Activated CD8-positive, alpha-beta T cell treated with anti-CD3 and anti-CD28 coated beads for 36 hours (primary cell): Measurements from ENCODE around the gene SELENOT. TPM values are rescaled to one million over a fixed set of nuclear protein-coding genes. Genes with fewer than 3 reads are reported as not detected.
A peak's percentile ranks its signal among the peaks of the same experiment; 100 is the strongest.

Experiments used
- ATAC-seq: fragments of 200-7000 bp; cut with Tn5 transposase; one replicate; pipeline ENCODE4 v1.10.0; 2021; ENCODE audit warnings: mild to moderate bottlenecking, moderate library complexity
- CTCF ChIA-PET: fragments of 350-600 bp; sonication (Branson Sonifier 250); formaldehyde crosslinking; loops from one replicate; lab custom pipeline; 2021; ENCODE audit warnings: antibody characterized with exemption; lab: Charles Lee
- POLR2A ChIA-PET: fragments of 350-600 bp; sonication (Branson Sonifier 250); formaldehyde crosslinking; loops from one replicate; lab custom pipeline; 2021; ENCODE audit warnings: antibody characterized with exemption; lab: Charles Lee
- DNase-seq: peaks from one replicate; pipeline ENCODE4 v3.0.0-alpha.2; 2020
- H3K27ac Mint-ChIP-seq: one replicate; pipeline ENCODE4 v1.8.0; 2021; ENCODE audit warnings: mild to moderate bottlenecking, mixed read lengths
- H3K27me3 Mint-ChIP-seq: one replicate; pipeline ENCODE4 v1.8.0; 2021; ENCODE audit warnings: mixed read lengths
- H3K36me3 Mint-ChIP-seq: one replicate; pipeline ENCODE4 v1.8.0; 2021; ENCODE audit warnings: low read depth, mixed read lengths
- H3K4me1 Mint-ChIP-seq: one replicate; pipeline ENCODE4 v1.8.0; 2021; ENCODE audit warnings: low read depth, mixed read lengths
- H3K4me3 Mint-ChIP-seq: one replicate; pipeline ENCODE4 v1.8.0; 2021; ENCODE audit warnings: mild to moderate bottlenecking, moderate library complexity, mixed read lengths
- H3K9me3 Mint-ChIP-seq: one replicate; pipeline ENCODE4 v1.8.0; 2021; ENCODE audit warnings: mixed read lengths
- intact Hi-C: fragments of 100-400 bp; cut with micrococcal nuclease; formaldehyde crosslinking; loops from one replicate; pipeline ENCODE4 v1.10.0; 2022
- total RNA-seq, 2 experiments: library from RNA; stranded (reverse); gene quantifications; one replicate each; pipeline ENCODE4 v1.2.3, GENCODE V29; 2021
- TF ChIP-seq, protein P1 (sequence below): fragments of 200-600 bp; IDR thresholded peaks from one replicate; pipeline ENCODE4 v1.8.0; 2022; ENCODE audit warnings: antibody characterized with exemption, mild to moderate bottlenecking

The SELENOT gene
- total RNA-seq, 2 experiments from 2014 or later: 77.6 to 89.8 TPM

DNA sequence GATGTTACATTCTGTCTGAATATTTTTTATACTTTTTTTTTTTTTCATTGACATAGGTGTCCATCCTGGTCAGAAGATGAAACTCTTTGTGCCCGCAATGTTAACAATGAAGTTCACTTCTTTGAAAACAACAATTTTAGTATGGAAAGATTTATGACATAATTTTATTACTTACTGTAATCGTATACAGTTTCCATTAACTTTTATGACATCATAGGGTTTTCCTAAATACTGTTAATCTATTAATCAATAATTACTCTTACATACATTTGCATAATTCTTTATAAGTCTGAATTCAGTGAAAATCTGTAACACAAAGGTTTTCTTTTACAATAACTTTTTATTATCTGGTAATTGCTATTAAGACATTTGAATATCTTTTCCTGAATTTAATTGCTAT is 38.9 kb upstream of the SELENOT start:
- Mint-ChIP-seq H3K27ac (no peak overlapping the region), H3K9me3 (no peaks in the 10 kb centered on the region), H3K36me3 (peaks cover 27% of the 10 kb centered on the region), H3K4me3 (no peak overlapping the region), H3K4me1 (peaks cover 2% of the 10 kb centered on the region), H3K27me3 (no peaks in the 10 kb centered on the region)
- ChIA-PET POLR2A (no interaction called here), CTCF (no interaction called here)
- DNase-seq: no peak
- no peak for ATAC-seq
- intact Hi-C loops: no loop called here
- TF ChIP-seq, protein P1, sequence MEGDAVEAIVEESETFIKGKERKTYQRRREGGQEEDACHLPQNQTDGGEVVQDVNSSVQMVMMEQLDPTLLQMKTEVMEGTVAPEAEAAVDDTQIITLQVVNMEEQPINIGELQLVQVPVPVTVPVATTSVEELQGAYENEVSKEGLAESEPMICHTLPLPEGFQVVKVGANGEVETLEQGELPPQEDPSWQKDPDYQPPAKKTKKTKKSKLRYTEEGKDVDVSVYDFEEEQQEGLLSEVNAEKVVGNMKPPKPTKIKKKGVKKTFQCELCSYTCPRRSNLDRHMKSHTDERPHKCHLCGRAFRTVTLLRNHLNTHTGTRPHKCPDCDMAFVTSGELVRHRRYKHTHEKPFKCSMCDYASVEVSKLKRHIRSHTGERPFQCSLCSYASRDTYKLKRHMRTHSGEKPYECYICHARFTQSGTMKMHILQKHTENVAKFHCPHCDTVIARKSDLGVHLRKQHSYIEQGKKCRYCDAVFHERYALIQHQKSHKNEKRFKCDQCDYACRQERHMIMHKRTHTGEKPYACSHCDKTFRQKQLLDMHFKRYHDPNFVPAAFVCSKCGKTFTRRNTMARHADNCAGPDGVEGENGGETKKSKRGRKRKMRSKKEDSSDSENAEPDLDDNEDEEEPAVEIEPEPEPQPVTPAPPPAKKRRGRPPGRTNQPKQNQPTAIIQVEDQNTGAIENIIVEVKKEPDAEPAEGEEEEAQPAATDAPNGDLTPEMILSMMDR: no peak

DNA sequence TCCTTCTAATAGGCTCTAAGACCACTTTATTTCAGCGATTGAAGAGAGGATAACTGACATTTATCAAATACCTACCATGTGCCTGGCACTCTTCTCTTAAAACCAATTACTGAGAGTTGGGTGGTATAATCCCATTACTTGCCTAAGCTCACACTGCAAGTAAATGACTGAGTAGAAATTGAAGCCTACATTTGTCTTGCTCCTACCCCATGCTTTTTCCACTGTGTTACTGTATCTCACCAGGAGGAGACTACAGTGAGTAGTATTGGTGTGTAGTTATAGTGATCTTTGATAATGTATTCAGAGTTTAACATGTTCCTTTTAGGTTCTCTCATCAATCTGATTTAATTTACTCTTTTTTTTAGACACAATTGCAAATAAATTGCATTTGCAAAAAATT is 35.8 kb upstream of the SELENOT start:
- POLR2A ChIA-PET: interaction anchor here (0.8 to 2.0 kb wide), 3 partner anchors 10 to 136 kb away, joined by 3 to 6 read pairs (median 5); partner anchors contain the start of genes EIF2A and SERP1
- intact Hi-C loops: no loop called here
- Mint-ChIP-seq H3K4me1 (no peaks in the 10 kb centered on the region), H3K27me3 (no peaks in the 10 kb centered on the region), H3K36me3 (peaks cover 31% of the 10 kb centered on the region), H3K4me3 (no peak overlapping the region), H3K9me3 (no peaks in the 10 kb centered on the region), H3K27ac (no peak overlapping the region)
- CTCF ChIA-PET: interaction anchor here (0.9 kb wide), 1 partner anchor 9 kb away, joined by 6 read pairs; no protein-coding TSS in a partner anchor
- no peak for DNase-seq
- no peak for ATAC-seq
- TF ChIP-seq, protein P1: no peak

DNA sequence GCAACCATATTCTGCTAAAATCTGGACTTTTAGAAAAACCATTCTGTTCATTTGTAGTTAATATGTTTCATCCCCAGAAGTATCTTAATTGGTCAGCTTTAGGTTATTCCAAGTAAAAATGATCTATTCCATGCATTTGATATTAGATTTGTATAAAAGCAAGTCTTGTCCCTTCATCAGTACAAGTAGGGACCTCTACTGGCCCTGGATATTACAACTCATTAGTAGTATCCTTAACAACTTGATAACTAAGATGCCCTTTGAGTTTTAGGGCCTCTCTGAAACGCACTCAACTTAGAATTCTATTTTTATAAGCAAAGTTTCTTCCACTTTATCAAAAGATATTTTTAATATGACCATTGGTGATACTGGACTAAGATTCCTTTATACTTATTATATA is 25.3 kb upstream of the SELENOT start:
- CTCF ChIA-PET: no interaction called here
- intact Hi-C loops: no loop called here
- Mint-ChIP-seq H3K4me3 (no peak overlapping the region), H3K27me3 (no peaks in the 10 kb centered on the region), H3K27ac (no peak overlapping the region), H3K4me1 (peaks cover 24% of the 10 kb centered on the region), H3K9me3 (no peaks in the 10 kb centered on the region), H3K36me3 (peaks cover 46% of the 10 kb centered on the region)
- POLR2A ChIA-PET: interaction anchor here (1.1 kb wide), 1 partner anchor 24 kb away, joined by 3 read pairs; no protein-coding TSS in a partner anchor
- TF ChIP-seq, protein P1: no peak
- DNase-seq (no peak), ATAC-seq (no peak)

DNA sequence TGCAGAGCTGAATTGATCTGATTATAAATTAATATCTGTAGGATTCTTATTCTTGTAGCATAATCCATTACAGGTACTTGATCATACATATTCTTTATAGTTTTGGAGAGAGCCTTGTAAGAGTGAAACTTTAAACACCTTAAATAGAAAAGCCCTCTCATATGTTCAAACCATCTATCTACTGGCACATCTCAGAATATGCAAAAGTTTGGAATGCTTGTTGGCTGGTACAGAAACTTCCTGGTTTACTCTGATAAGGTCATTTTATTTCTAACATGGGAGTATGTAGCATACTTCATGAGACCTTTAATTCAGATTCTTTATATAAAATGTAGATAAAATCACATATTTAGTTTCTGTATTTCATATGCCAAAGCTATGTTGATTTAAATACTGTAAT is 21.9 kb upstream of the SELENOT start:
- Mint-ChIP-seq H3K36me3 (peaks cover 49% of the 10 kb centered on the region), H3K27ac (no peak overlapping the region), H3K4me3 (no peak overlapping the region), H3K4me1 (peaks cover 15% of the 10 kb centered on the region), H3K9me3 (no peaks in the 10 kb centered on the region), H3K27me3 (no peaks in the 10 kb centered on the region)
- intact Hi-C loops: no loop called here
- ATAC-seq (no peak), DNase-seq (no peak)
- CTCF ChIA-PET: interaction anchor here (1.0 kb wide), 1 partner anchor 9 kb away, joined by 3 read pairs; no protein-coding TSS in a partner anchor
- TF ChIP-seq, protein P1: no peak
- POLR2A ChIA-PET: no interaction called here

DNA sequence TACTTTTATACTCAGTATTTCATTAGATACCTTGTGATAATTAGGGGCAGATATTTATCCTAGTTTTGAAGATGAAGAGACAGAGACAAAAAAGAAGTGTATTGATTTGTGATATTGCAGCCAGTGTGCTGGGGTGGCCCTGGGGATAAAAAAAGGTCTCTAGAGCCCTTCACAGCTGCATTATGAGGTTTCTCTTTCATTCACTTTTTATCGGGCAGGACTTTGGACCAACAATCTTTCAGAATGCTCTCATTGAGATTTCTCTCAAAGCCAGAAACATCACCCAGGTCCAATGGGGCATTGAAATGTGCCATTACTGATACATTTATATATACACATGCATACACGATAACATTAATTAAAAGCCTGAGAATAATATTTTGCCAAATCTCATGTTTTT is 20.5 kb upstream of the SELENOT start:
- ATAC-seq (peak; percentile 7), DNase-seq (no peak)
- H3K4me1 Mint-ChIP-seq: peaks cover 14% of the 10 kb centered on the region
- H3K36me3 Mint-ChIP-seq: peaks cover 39% of the 10 kb centered on the region
- CTCF ChIA-PET: interaction anchor here (0.8 to 1.5 kb wide), 4 partner anchors 12 to 25 kb away, joined by 3 to 12 read pairs (median 4); no protein-coding TSS in a partner anchor
- no peak overlapping the region for H3K4me3 Mint-ChIP-seq
- POLR2A ChIA-PET: interaction anchor here (2.1 kb wide), 1 partner anchor 20 kb away, joined by 8 read pairs; the partner anchor contains the start of gene SELENOT
- intact Hi-C loops: no loop called here
- H3K9me3 Mint-ChIP-seq: no peaks in the 10 kb centered on the region
- H3K27ac Mint-ChIP-seq: peak overlapping the region; percentile 63
- TF ChIP-seq, protein P1: no peak
- no peaks in the 10 kb centered on the region for H3K27me3 Mint-ChIP-seq
